ENCODE results near the gene WDR93.

WDR93 gene

DNA sequence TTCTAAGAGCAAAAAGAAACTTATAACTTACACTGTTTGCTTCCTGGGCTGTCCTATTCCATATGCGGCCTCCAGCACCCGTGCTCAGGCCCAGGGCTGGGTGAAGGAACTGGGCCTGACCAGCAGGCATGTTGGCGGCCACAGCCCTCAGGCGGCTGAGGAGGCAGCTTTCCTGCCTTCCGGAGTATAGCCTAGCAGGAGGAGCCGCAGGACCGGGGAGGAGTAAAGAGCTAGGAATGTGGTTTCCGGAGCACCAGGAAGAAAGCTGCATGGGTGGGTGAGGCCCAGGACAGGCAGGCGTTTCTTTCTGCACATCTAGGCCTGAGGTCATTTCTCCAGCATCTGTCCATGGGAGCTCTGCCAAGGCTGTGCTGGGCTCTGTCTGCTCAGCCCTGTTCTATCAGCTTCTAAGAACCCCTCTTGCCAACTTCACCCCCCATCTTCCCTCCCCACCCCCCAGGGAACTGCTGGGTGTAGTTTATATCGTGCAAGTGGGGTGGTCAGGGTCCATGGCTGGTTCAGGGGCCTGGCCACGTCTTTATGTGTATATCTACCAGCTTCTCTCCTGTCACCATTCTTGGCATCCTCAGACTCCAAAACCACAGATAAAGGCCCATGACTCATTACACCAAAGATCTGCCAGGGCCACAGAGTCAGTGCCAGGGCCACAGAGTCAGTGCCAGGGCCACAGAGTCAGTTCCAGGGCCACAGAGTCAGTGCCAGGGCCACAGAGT lies 27.6 kb upstream of the WDR93 start:
- peak in 1 of 2 donors; percentile 8 for DNase-seq

GRCh38 chr15:89664441-89665350 lies 25.9 kb upstream of the WDR93 start:
- no peak for DNase-seq

DNA sequence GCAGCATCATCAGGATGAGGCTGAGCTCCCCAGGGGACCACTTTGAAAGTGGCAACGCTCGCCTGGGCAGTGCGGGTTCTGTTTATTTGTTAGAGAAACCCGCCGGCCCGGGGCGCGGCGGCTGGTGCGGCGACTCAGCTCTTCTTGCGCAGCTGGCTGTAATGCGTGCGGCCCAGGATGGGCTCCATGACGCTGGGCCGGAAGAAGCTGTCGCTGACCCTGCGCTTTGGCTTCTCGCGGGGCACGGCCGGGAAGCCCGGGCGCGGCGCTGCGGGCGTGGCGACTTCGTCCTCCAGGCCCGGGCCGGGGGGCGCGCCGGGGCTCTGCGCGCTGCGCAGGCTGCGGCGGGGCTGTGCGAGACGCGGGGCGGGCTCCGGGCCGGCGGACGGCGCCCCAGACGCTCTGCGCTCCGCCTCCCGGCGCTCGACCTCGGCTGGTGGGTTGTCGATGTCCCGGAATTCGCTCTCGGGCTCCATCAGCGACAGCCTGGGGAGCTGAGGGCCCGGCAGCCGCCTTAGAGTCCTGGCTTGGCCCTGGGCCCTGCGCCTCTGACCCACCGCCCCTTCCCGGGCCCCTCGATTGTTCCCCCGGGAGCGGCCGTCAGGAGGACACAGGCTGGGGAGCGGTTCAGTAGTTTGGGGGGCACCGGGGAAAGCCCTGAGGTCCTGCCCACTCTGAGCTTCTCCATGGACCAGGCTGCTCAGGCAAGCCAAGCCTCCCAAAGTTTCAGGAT lies 25.0 kb upstream of the WDR93 start:
- peak; percentile 22 to 54 for DNase-seq

- DNase-seq: no peak
These were observed 24.3 kb upstream of the WDR93 start for GRCh38 chr15:89666184-89666857.

DNA sequence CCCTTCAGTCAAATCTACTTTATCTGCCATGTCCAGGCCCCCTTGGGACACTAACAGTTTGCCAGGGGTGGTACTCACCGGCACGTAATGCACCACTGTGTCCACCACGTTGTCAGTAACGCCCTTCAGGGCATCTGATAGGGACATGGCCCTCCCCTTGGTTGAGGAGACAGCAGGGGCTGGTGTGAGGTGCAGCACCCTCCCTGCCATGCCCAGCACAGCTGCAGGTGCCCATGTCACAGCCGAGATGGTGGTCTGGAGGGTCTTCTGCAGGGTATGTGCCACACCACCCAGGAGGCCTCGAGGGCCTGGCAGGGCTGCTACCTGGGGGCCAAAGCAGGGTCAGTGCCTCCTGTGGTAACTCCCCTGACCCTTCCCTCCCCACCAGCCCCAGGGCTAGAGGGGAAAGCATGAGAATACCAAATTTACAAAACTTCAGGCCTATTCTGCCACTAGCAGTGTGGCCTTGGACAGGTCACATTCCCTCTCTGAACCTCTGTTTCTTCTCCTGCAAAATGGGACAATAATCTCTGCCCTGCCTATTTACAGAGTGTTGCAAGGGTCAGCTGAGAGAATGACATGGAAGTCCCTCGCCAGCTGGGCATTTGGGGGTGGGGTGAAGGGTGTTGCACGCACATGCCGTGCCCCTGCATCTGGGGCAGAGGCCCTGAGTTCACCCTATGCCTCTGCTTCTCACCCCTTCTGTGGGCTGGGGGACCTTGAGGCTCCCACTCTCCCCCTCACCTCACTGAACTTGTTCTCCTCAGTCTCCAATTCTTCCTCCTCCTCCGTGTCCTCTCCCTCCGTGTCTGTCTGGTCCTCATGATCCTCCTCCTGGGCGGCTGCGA lies 23.5 kb upstream of the WDR93 start:
- no peak for DNase-seq

GRCh38 chr15:89667706-89667960 lies 23.0 kb upstream of the WDR93 start:
- DNase-seq: no peak

DNA sequence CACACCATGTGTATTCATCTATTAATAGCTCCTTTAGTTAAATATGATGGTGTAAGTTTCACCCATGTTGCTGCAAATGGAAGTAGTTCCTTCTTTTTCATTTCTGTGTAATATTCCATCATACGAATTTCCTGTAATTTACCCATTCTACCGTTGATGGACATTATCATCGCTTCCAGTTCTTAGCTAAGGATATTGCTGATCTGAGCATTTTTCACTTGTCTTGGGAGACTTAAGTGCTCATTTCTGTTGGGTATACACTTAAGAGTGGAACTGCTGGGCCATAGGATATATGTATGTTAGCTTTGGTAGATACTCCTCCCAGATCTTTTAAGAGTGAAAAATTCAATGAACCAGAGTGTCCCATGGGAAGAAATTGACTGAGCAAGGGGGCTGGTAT lies 22.4 kb upstream of the WDR93 start:
- DNase-seq: no peak

GRCh38 chr15:89669309-89669865 lies 21.2 kb upstream of the WDR93 start:
- DNase-seq: no peak

GRCh38 chr15:89669941-89670340 lies 20.7 kb upstream of the WDR93 start:
- no peak for DNase-seq

GRCh38 chr15:89670971-89671560 lies 19.5 kb upstream of the WDR93 start:
- no peak for DNase-seq

DNA sequence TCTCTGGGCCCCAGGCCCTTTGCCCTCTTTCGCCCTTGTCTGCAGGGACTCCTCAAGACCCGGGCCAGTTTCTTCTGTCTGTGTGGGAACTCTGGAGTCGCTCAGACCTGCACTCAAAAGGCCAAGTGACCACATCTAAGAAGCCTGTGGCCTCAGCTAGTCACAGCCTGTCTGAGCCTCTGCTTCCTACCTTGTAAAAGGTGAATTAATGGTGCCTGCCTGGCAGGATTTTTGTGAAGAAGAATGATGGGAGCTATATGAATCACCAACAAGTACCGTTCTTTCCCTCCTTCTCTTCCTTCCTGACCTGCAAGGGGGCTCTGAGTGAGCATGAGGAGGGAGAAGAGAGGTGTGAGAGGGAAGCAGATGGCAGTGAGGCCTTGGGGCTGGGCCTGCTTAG lies 18.9 kb upstream of the WDR93 start:
- no peak for DNase-seq

DNA sequence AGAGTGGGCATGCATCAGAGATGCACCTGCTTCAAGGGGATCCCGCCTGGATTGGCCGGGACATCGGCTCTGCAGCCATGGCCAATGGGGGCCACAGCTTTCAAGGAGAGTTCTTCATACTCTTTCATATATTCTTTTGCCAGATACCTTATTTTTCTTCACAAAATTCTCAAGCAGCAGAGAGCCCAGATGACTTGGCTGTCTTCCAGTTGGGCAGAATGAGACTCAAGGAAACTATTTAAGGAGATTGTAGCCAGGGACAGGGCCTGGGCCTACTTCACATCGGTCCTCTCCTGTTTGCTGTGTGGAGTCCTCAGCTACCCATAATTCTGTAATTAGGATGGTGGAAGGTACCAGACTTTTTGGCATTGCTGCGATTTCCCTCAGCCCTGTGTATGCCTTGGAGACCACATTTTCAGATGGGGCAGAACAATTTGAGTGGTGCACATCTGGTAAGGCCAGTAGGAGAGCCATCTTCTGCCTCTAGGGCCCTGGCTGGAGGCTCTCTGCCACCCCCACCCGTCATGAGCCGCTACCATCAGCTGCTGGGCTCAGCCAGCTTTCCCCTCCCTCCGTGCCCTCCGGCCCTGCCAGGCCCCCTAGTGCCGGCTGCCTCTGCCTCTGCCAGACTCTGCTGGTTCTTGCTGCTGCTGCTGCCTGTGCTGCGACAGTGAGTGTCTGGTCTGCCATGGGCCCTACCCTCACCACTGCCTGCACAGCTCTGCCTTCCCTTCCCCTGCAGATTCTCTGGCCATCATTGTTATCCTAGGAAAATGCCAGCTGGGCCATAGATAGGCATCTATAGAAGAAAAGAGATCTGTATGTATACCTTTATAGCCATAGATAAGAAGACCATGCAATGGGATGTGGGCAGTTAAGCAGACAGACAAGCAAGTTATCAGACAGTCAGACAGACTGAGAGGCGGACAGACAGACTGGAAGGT lies 18.1 kb upstream of the WDR93 start:
- no peak for DNase-seq

GRCh38 chr15:89673165-89673512 lies 17.5 kb upstream of the WDR93 start:
- peak in 1 of 2 donors; percentile 9 for DNase-seq

- DNase-seq: no peak
These were observed 16.1 kb upstream of the WDR93 start for GRCh38 chr15:89674526-89674925.

DNA sequence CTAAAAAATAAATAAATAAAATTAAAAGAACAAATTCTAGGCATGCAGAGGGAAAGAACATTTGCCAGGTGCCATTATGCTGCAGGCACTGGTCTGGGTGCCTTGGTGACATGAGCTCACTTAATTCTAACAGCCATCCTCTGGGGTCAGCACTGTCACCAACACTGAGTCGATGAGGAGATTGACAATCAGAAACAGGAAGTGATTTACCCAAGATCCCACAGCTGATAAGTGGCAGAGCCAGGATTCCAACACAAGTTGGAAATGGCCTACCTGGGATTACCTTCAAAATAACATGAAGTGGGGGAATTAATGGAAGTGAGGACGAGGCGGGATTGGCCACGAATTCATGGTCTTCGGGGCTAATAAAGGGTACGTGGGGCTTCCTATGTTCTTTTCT lies 15.0 kb upstream of the WDR93 start:
- no peak for DNase-seq

DNA sequence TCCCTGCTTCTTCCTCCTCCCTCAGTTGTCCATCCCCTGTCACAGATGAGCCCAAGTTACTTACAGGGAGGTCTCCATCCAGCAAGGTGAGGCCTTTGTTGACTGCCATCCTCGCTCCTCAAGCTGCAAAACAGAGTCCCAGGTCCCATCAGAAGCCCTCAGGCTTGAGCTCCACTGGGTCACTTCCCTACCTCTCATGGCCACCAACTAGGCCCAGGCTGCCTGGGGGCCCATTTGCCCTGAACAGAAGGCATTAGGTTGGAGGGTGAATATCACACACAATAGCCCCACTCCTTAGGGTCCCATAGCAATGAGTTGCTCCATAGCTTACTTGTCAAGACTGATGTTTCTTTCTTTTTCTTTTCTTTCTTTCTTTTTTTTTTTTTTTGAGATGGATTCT lies 13.2 kb upstream of the WDR93 start:
- DNase-seq: no peak

DNA sequence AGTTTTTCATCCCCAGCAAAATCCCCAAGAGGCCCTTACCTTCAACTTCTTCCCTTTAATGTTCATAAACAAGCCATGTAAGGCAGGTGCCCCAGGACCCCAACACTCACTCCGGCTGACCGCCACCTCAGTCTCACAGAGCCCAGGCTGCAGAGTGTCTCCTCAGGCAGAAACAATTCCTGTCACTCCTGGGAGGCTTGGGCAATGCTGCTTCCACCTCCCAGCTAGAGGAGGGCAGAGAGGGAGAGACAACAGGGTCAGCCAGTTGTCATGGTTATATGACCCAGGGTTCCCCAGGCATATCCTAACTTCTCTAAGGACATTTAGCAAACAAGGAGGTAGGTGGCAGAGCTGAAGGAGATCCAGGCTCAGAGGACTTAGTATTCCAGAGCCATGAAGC lies 11.4 kb upstream of the WDR93 start, which contains the start of gene PLIN1:
PLIN1 (minus strand) TSS at position 156 of the 400 bp plus-strand sequence. CDS start 1,878 bp downstream, outside the sequence.
- no peak for DNase-seq

GRCh38 chr15:89680282-89680873 lies 10.2 kb upstream of the WDR93 start:
- no peak for DNase-seq

DNA sequence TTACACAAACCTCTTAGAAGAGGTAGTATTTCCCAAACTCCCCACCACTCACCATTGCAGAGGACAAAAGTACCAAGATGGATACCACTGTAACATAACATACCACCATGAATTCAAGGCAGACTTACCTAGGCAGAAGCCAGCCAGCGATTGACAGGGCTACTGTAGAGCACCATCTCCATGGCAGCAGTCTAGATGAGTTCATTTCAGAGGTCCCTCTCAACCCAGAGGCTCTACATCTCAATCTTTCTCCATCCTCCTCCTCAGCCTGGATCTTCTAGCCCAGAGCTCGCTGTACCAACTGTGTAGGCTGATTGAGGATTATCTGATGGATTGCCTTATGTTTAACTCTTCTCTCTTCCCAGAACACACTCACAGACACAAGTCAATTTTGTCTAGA lies 9.5 kb upstream of the WDR93 start:
- no peak for DNase-seq

GRCh38 chr15:89685995-89686394 lies 4.6 kb upstream of the WDR93 start:
- no peak for DNase-seq
